Type B pancreatic cell (in vitro differentiated cells): ENCODE measurements around the gene HS6ST1. TPM values are rescaled to one million over a fixed set of nuclear protein-coding genes. Genes with fewer than 3 reads are reported as not detected.
A peak's percentile ranks its signal among the peaks of the same experiment; 100 is the strongest.
"Not testable (repeated sequence)": the region's sequence is repeated elsewhere in the genome, so short reads cannot be mapped to it uniquely, and the experiment has no call there.

ENCODE experiments used
- DNase-seq: peaks from one replicate; pipeline ENCODE4 v3.0.0; 2021; ENCODE audit warnings: mixed read lengths; ENCODE audit not compliant: unreplicated experiment; ENCODE audit errors: extremely low spot score
- H3K27ac Mint-ChIP-seq: 2 replicates; pipeline ENCODE4 v1.8.0; 2021; ENCODE audit warnings: mild to moderate bottlenecking, mixed read lengths
- H3K27me3 Mint-ChIP-seq: 2 replicates; pipeline ENCODE4 v1.8.0; 2021; ENCODE audit warnings: mixed read lengths
- H3K36me3 Mint-ChIP-seq: 2 replicates; pipeline ENCODE4 v1.8.0; 2021; ENCODE audit warnings: mixed read lengths
- H3K4me1 Mint-ChIP-seq: one replicate; pipeline ENCODE4 v1.8.0; 2021; ENCODE audit warnings: mixed read lengths; ENCODE audit not compliant: unreplicated experiment
- H3K4me3 Mint-ChIP-seq: 2 replicates; pipeline ENCODE4 v1.8.0; 2021; ENCODE audit warnings: mild to moderate bottlenecking, mixed read lengths
- H3K9me3 Mint-ChIP-seq: 2 replicates; pipeline ENCODE4 v1.8.0; 2021; ENCODE audit warnings: mixed read lengths
- total RNA-seq: library from RNA; stranded (reverse); gene quantifications from 2 replicates; pipeline ENCODE4 v1.2.1, GENCODE V29; 2021; ENCODE audit warnings: low replicate concordance
- TF ChIP-seq, protein P1 (sequence below): fragments of 200-600 bp; sonication (generic); conservative IDR thresholded peaks from 2 replicates; pipeline ENCODE4 v1.5.0; 2021; ENCODE audit warnings: antibody characterized with exemption, mild to moderate bottlenecking

Gene HS6ST1
- total RNA-seq, 1 donor from 2014 or later, result 75.2 TPM

DNA sequence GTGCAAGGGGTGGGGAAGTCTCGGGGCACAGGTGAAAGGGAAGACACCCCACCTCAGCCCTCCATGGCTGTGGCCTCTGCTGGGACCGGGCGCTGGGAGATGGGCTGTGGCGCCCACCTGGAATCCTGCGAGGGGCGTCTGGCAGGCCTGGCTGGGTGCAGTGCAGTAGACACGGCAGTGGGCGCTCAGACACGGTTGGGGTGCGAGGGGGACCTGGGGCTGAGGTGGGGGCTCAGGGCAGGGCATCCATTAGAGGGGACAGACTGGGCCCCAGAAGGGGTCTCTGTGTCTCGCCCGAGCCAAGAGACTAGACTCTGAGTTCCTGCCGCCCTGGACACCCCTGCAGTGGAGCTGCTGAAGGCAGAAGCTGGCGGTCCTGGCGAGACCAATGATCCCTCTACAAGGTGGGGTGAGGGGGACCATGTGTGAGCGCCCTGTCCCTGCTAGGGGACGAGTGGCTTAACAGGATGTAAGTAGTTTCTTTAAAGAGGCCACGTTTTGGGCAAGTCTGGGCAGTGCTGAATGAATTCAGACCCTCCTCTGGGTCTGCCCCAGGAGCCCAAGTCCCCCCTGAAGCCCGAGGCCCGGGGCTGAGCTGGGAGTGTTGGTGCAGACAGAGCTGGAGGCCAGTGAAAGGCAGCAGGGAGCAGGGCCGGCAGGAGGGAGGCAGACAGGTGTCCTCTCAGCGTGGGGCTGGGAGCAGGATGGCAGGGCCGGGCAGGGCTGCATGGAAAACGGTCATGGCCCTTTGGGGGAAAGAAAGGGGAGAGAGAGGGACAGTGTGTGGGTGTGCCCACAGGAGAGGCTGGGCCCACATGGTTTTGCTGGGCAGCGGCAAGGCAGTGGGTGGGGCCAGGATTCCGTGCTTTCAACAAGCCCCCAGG lies 57.2 kb downstream of the HS6ST1 start:
- no peaks in the 10 kb centered on the region for H3K36me3 Mint-ChIP-seq
- H3K27ac Mint-ChIP-seq, result peak overlapping the region; percentile 72
- DNase-seq, result no peak
- H3K4me3 Mint-ChIP-seq, result no peak overlapping the region
- TF ChIP-seq, protein P1, sequence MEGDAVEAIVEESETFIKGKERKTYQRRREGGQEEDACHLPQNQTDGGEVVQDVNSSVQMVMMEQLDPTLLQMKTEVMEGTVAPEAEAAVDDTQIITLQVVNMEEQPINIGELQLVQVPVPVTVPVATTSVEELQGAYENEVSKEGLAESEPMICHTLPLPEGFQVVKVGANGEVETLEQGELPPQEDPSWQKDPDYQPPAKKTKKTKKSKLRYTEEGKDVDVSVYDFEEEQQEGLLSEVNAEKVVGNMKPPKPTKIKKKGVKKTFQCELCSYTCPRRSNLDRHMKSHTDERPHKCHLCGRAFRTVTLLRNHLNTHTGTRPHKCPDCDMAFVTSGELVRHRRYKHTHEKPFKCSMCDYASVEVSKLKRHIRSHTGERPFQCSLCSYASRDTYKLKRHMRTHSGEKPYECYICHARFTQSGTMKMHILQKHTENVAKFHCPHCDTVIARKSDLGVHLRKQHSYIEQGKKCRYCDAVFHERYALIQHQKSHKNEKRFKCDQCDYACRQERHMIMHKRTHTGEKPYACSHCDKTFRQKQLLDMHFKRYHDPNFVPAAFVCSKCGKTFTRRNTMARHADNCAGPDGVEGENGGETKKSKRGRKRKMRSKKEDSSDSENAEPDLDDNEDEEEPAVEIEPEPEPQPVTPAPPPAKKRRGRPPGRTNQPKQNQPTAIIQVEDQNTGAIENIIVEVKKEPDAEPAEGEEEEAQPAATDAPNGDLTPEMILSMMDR, result no peak
- no peaks in the 10 kb centered on the region for H3K27me3 Mint-ChIP-seq
- H3K4me1 Mint-ChIP-seq, result peaks cover 10% of the 10 kb centered on the region
- H3K9me3 Mint-ChIP-seq, result no peaks in the 10 kb centered on the region

DNA sequence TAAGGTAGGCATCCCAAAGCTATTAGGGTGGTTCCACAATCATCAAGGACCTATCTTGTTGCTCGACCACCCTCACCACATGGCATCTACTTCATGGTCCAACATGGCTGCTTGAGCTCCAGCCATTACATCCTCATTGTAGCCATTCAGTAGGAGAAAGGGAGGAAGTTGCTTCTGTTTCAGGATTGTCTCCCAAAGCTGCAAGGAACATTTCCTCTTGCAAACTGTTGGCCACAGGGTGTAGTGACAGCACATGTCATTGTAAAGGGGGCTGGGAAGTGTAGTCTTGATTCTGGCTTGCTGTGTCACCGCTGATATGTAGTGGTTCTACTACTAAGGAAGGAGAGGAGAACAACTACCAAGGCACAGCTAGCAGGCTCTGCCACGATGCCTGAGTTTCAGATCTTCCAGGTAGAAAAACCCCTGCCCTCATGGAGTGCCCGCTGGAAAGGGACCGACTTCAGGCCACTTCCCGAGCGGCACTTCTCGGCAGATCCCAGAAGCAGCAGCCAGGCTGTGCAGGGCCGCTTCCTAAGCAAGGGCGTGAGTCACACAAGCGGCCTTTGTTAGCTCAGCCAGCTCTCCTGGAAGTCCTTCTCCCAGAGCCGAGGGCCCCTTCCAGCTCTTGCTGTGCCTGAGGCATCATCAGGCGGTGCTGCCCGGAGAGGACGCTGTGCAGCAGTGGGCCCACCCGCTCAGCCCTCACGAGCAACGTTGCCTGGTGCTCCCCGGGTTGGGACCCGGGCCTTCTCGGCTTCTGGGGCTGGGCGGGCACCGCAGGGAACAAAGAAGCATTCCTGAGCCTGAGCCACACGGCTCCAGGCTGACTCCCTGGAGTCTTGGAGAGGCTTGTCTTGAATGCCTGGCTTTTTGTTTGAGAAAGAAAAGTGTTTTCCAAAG lies 58.2 kb downstream of the HS6ST1 start:
- H3K9me3 Mint-ChIP-seq, result no peaks in the 10 kb centered on the region
- no peaks in the 10 kb centered on the region for H3K27me3 Mint-ChIP-seq
- DNase-seq, result peak; percentile 72
- TF ChIP-seq, protein P1, result no peak
- peaks cover 10% of the 10 kb centered on the region for H3K4me1 Mint-ChIP-seq
- H3K36me3 Mint-ChIP-seq, result no peaks in the 10 kb centered on the region
- H3K4me3 Mint-ChIP-seq, result no peak overlapping the region
- peak overlapping the region; percentile 72 for H3K27ac Mint-ChIP-seq

DNA sequence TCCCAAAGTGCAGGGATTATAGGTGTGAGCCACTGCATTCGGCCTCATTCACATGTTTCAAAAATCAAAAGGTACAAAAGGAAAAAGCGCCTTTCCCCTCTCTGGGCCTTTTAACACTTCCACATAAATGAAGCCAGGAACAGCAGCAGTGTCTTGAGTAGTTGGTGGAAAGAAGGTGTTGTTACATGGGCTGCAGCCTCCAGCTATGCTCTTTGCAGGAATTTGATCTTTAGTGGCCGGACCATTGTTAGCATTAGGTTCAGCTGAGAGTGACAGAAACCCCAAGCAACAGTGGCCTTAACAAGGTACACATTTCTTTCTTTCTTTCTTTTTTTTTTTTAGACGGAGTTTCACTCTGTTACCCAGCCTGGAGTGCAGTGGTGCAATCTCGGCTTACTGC lies 59.1 kb downstream of the HS6ST1 start:
- no peak for DNase-seq
- H3K9me3 Mint-ChIP-seq, result no peaks in the 10 kb centered on the region
- H3K27ac Mint-ChIP-seq, result no peak overlapping the region

GRCh38 chr2:128258218-128258617 lies 60.5 kb downstream of the HS6ST1 start:
- H3K27me3 Mint-ChIP-seq, result no peaks in the 10 kb centered on the region
- H3K36me3 Mint-ChIP-seq, result no peaks in the 10 kb centered on the region
- peaks cover 10% of the 10 kb centered on the region for H3K4me1 Mint-ChIP-seq
- no peak for DNase-seq
- no peak overlapping the region for H3K4me3 Mint-ChIP-seq
- TF ChIP-seq, protein P1, result no peak
- H3K27ac Mint-ChIP-seq, result no peak overlapping the region
- no peaks in the 10 kb centered on the region for H3K9me3 Mint-ChIP-seq

More for the DNA sequence above, 59.1 kb downstream of the HS6ST1 start:
- H3K27me3 Mint-ChIP-seq, result no peaks in the 10 kb centered on the region
- no peak overlapping the region for H3K4me3 Mint-ChIP-seq
- TF ChIP-seq, protein P1, result no peak
- H3K4me1 Mint-ChIP-seq, result peaks cover 10% of the 10 kb centered on the region
- no peaks in the 10 kb centered on the region for H3K36me3 Mint-ChIP-seq

DNA sequence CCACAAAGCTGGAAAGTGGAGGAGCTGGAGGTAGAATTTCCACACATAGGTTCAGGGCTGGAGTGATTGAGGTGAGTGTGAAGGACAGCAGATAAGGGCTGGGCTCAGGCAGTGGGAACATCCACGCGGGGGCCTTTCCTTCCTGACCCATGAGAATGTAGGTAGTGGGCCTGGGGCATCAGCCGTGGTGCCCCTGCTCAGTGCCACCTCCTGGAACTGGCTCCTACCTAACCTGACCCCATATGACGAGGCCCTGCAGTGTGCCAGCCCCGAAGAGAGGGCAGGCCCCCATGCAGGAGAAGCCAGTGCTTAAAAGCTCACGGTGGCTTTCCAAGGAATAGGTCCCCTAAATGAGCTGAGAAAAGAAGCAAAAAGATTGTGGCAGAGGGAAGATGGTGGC lies 66.2 kb downstream of the HS6ST1 start:
- no peaks in the 10 kb centered on the region for H3K36me3 Mint-ChIP-seq
- H3K27ac Mint-ChIP-seq, result no peak overlapping the region
- TF ChIP-seq, protein P1, result no peak
- no peak overlapping the region for H3K4me3 Mint-ChIP-seq
- H3K27me3 Mint-ChIP-seq, result no peaks in the 10 kb centered on the region
- no peaks in the 10 kb centered on the region for H3K4me1 Mint-ChIP-seq
- H3K9me3 Mint-ChIP-seq, result no peaks in the 10 kb centered on the region
- DNase-seq, result peak; percentile 25

DNA sequence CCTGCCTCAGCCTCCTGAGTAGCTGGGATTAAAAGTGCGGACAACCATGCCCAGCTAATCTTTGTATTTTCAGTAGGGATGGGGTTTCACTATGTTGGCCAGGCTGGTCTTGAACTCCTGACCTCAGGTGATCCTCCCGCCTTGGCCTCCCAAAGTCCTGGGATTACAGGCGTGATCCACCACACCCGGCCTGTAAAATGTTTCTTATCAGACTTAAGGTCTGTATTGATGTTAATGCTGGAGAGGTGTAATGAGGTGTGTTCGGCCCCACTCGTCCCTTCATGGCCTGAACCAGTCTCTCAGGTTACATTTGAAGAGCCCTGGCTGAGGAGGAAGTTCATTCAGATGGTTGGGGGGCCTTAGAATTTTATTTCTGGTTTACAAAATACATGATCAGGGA lies 66.6 kb downstream of the HS6ST1 start:
- not testable (repeated sequence) for H3K36me3 Mint-ChIP-seq, H3K27ac Mint-ChIP-seq, H3K9me3 Mint-ChIP-seq, H3K4me3 Mint-ChIP-seq, H3K27me3 Mint-ChIP-seq, H3K4me1 Mint-ChIP-seq
- peak; percentile 11 for DNase-seq
